Prostate gland (tissue), 2 donors: Measurements from ENCODE around the gene CIAPIN1. TPM values are rescaled to one million over a fixed set of nuclear protein-coding genes. Genes with fewer than 3 reads are reported as not detected.

ENCODE experiments used
- DNase-seq: peaks from one replicate; pipeline ENCODE4 v3.0.0-alpha.2; 2019; ENCODE audit warnings: low spot score
- H3K27ac ChIP-seq, 2 donors: fragments of 200-600 bp; sonication (generic); 2 replicates each; pipeline ENCODE4 v1.5.1; 2017 to 2019
- H3K27me3 ChIP-seq: fragments of 200-600 bp; sonication (generic); replicated peaks from 2 replicates; pipeline ENCODE4 v1.5.1; 2019; ENCODE audit not compliant: insufficient read depth
- H3K36me3 ChIP-seq, 2 donors: fragments of 200-600 bp; sonication (generic); 1 replicate in 1 of 2; 2 replicates in 1 of 2; pipeline versions ENCODE4 v1.5.1 to v1.8.1; 2017 to 2019
- H3K4me1 ChIP-seq: fragments of 200-600 bp; sonication (generic); replicated peaks from 2 replicates; pipeline ENCODE4 v1.5.1; 2019
- H3K4me3 ChIP-seq, 2 donors: fragments of 200-600 bp; sonication (generic); 2 replicates each; pipeline ENCODE4 v1.5.1; 2017 to 2019
- H3K9me3 ChIP-seq: fragments of 200-600 bp; sonication (generic); 2 replicates; pipeline ENCODE4 v1.5.1; 2017
- CTCF ChIP-seq, 4 experiments: fragments of 200-600 bp in 2 of 4; fragments of 450-650 bp in 2 of 4; sonication (generic) in 2 of 4; IDR thresholded peaks; 1 replicate in 3 of 4; 2 replicates in 1 of 4; pipeline ENCODE4 v1.5.1; 2016 to 2019; ENCODE audit warnings: antibody characterized with exemption in 4 of 4, mild to moderate bottlenecking in 2 of 4, moderate library complexity in 2 of 4
- POLR2A ChIP-seq: fragments of 450-650 bp; IDR thresholded peaks from one replicate; pipeline ENCODE4 v1.6.1; 2016; ENCODE audit warnings: antibody characterized with exemption, mild to moderate bottlenecking
- POLR2AphosphoS5 ChIP-seq: sonication (generic); formaldehyde crosslinking; IDR thresholded peaks from one replicate; pipeline ENCODE4 v1.6.1; 2017; ENCODE audit warnings: antibody characterized with exemption
- WGBS: methylation state at CpG from one replicate; pipeline ENCODE4 v1.1.5; 2018; 5-methylcytosine and 5-hydroxymethylcytosine counted together
- intact Hi-C: fragments of 100-400 bp; cut with DNase I; formaldehyde crosslinking; loops from one replicate; pipeline ENCODE4 v1.14.2; 2022
- total RNA-seq, 2 donors: library from RNA; depleted of rRNA; stranded (reverse); fragments of >200 nt; gene quantifications; one replicate each; pipeline ENCODE4 v1.1.0, GENCODE V29; 2016

The CIAPIN1 gene
- total RNA-seq, 2 donors from 2014 or later, result 20.1 to 40.3 TPM

GRCh38 chr16:57379579-57379978 lies 67.6 kb downstream of the CIAPIN1 start:
- Histone ChIP-seq H3K9me3 (no peaks in the 10 kb centered on the region), H3K27ac (no peak overlapping the region), H3K4me3 (no peak overlapping the region), H3K27me3 (no peaks in the 10 kb centered on the region), H3K36me3 (no peaks in the 10 kb centered on the region), H3K4me1 (peaks cover 3% of the 10 kb centered on the region)
- WGBS, result 56% methylated on average over 10 of the region's 10 CpGs
- intact Hi-C loops, result loop anchor here (5.0 kb wide), 1 partner anchor 38 kb away; no protein-coding TSS in a partner anchor
- TF ChIP-seq POLR2A (no peak), POLR2AphosphoS5 (no peak), CTCF (IDR thresholded peaks at IDR 0.05) (no peak)
- no peak for DNase-seq

Other genes with a start within 250 kb of the CIAPIN1 start
- 10 to 100 TPM; 62.3 to 81.4 TPM for gene ARL2BP, start 202.1 kb downstream of the CIAPIN1 start, total RNA-seq
- gene PLLP, start 162.7 kb downstream of the CIAPIN1 start, total RNA-seq, result 10 to 100 TPM; 28.6 to 52.5 TPM
- under 1 TPM in 1 of 2 donors, not detected in 1; 0.51 TPM for gene CCL22, start 88.6 kb downstream of the CIAPIN1 start, total RNA-seq
- gene CX3CL1, start 74.9 kb downstream of the CIAPIN1 start, total RNA-seq, result 10 to 100 TPM; 30.2 to 52.6 TPM
- not detected for gene CCL17, start 42.6 kb downstream of the CIAPIN1 start, total RNA-seq
- 10 to 100 TPM; 56.4 to 68.6 TPM for gene COQ9, start 94 bp upstream of the CIAPIN1 start, total RNA-seq
- 100 to 1,000 TPM in 1 of 2 donors, 10 to 100 TPM in 1; 99.6 to 182 TPM for gene POLR2C, start 15.3 kb upstream of the CIAPIN1 start, total RNA-seq
- 10 to 100 TPM; 26.3 to 55.4 TPM for gene DOK4, start 39.1 kb upstream of the CIAPIN1 start, total RNA-seq
- gene CCDC102A, start 89.2 kb upstream of the CIAPIN1 start, total RNA-seq, result 10 to 100 TPM; 22.5 to 26.8 TPM
- 1 to 10 TPM in 1 of 2 donors, under 1 TPM in 1; 0.27 to 3.3 TPM for gene ADGRG5, start 95.3 kb upstream of the CIAPIN1 start, total RNA-seq
- 100 to 1,000 TPM in 1 of 2 donors, 10 to 100 TPM in 1; 78.5 to 347 TPM for gene ADGRG1, start 181.2 kb upstream of the CIAPIN1 start, total RNA-seq
- not detected for gene ADGRG3, start 220.9 kb upstream of the CIAPIN1 start, total RNA-seq
- gene DRC7, start 247.4 kb upstream of the CIAPIN1 start, total RNA-seq, result 1 to 10 TPM in 1 of 2 donors, not detected in 1; 5.5 TPM